K562 (cell line): ENCODE results near the gene COL25A1. TPM values are rescaled to one million over a fixed set of nuclear protein-coding genes. Genes with fewer than 3 reads are reported as not detected.

ENCODE experiments used
- ASH1L ChIP-seq: fragments of 450-650 bp; IDR thresholded peaks from 2 replicates; pipeline ENCODE4 v1.6.1; 2018; ENCODE audit warnings: borderline replicate concordance, mild to moderate bottlenecking, low read depth; ENCODE audit not compliant: partially characterized antibody
- BCLAF1 ChIP-seq, 2 experiments: fragments of 450-650 bp in 1 of 2; IDR thresholded peaks; 2 replicates each; pipeline ENCODE4 v1.6.1; 2011 to 2017; ENCODE audit warnings: low read depth in 2 of 2, antibody characterized with exemption in 1 of 2, borderline replicate concordance in 1 of 2, low read length in 1 of 2, mild to moderate bottlenecking in 1 of 2, mixed read lengths in 1 of 2; ENCODE audit not compliant: control insufficient read depth in 1 of 2
- BRD9 ChIP-seq: fragments of 450-650 bp; IDR thresholded peaks from 2 replicates; pipeline ENCODE4 v1.6.1; 2018; ENCODE audit warnings: low read depth; ENCODE audit not compliant: partially characterized antibody
- EGR1 ChIP-seq: fragments of 450-650 bp; conservative IDR thresholded peaks from 2 replicates; pipeline ENCODE4 v1.6.1; 2017; ENCODE audit warnings: mild to moderate bottlenecking
- FOXK1 ChIP-seq: sonication (generic); formaldehyde crosslinking; IDR thresholded peaks from 2 replicates; pipeline ENCODE4 v1.8.0; 2022; ENCODE audit warnings: missing genetic modification reagents, mild to moderate bottlenecking, borderline replicate concordance
- KDM1A ChIP-seq, 2 experiments: fragments of 450-650 bp; IDR thresholded peaks; 2 replicates each; pipeline ENCODE4 v1.6.1; 2016; ENCODE audit warnings: mild to moderate bottlenecking in 2 of 2
- NCOA1 ChIP-seq: fragments of 450-650 bp; IDR thresholded peaks from 2 replicates; pipeline ENCODE4 v1.6.1; 2016; ENCODE audit warnings: low read depth
- SMAD3 ChIP-seq: fragments of 450-650 bp; formaldehyde crosslinking; conservative IDR thresholded peaks from 2 replicates; pipeline ENCODE4 v1.4.0; 2020; ENCODE audit warnings: mild to moderate bottlenecking
- TAF7 ChIP-seq: fragments of 450-650 bp; IDR thresholded peaks from 2 replicates; pipeline ENCODE4 v1.6.1; 2016; ENCODE audit warnings: missing genetic modification characterization, missing compliant biosample characterization
- THRAP3 ChIP-seq: fragments of 450-650 bp; IDR thresholded peaks from 2 replicates; pipeline ENCODE4 v1.6.1; 2016; ENCODE audit warnings: mild to moderate bottlenecking, inconsistent platforms, borderline replicate concordance
- ZBTB2 ChIP-seq: fragments of 450-650 bp; IDR thresholded peaks from 2 replicates; pipeline ENCODE4 v1.6.1; 2016; ENCODE audit warnings: antibody characterized with exemption
- ZFP30 ChIP-seq: fragments of 250-450 bp; sonication (Bioruptor Pico); IDR thresholded peaks from 2 replicates; pipeline ENCODE4 v1.8.0; 2022; ENCODE audit warnings: moderate library complexity, mild to moderate bottlenecking, inconsistent platforms, borderline replicate concordance
- ZNF133 ChIP-seq: fragments of 250-450 bp; sonication (Bioruptor Pico); IDR thresholded peaks from 2 replicates; pipeline ENCODE4 v1.4.0; 2020; ENCODE audit warnings: mild to moderate bottlenecking
- ZNF134 ChIP-seq: fragments of 250-450 bp; sonication (Bioruptor Pico); conservative IDR thresholded peaks from 2 replicates; pipeline ENCODE4 v1.4.0; 2020
- ZNF175 ChIP-seq: fragments of 200-800 bp; sonication (Bioruptor generic); IDR thresholded peaks from 2 replicates; pipeline ENCODE4 v1.6.1; 2016; ENCODE audit warnings: low read depth, mild to moderate bottlenecking, missing genetic modification characterization, missing compliant biosample characterization
- ZNF232 ChIP-seq: sonication (generic); formaldehyde crosslinking; IDR thresholded peaks from 2 replicates; pipeline ENCODE4 v1.8.0; 2022; ENCODE audit warnings: mild to moderate bottlenecking, missing genetic modification reagents
- ZNF324 ChIP-seq: fragments of 250-450 bp; sonication (Bioruptor Pico); IDR thresholded peaks from 2 replicates; pipeline ENCODE4 v1.4.0; 2020; ENCODE audit warnings: mild to moderate bottlenecking
- ZNF609 ChIP-seq: sonication (generic); formaldehyde crosslinking; IDR thresholded peaks from 2 replicates; pipeline ENCODE4 v1.8.1; 2023; ENCODE audit warnings: missing genetic modification reagents, mild to moderate bottlenecking, borderline replicate concordance
- polyA plus RNA-seq, 8 experiments: library from polyadenylated mRNA; depleted of rRNA in 4 of 8; stranded (reverse) in 5 of 8; unstranded in 3 of 8; fragments of >200 nt; fragmentation: Nextera tagmentation in 2 of 8; fragmentation: Illumina TruSeq in 1 of 8; extraction: Ambion mirVana in 2 of 8; extraction: Trizol in 1 of 8; gene quantifications; 2 replicates each; pipeline versions ENCODE4 v1.2.1 to v1.2.3, GENCODE V29; 2011 to 2014; ENCODE audit warnings: inconsistent platforms in 1 of 8, missing spikeins in 1 of 8
- total RNA-seq, 7 experiments: library from RNA; depleted of rRNA in 6 of 7; stranded (reverse); fragments of >200 nt in 6 of 7; fragmentation: Illumina TruSeq in 2 of 7; extraction: Trizol in 2 of 7; gene quantifications; 2 replicates each; pipeline versions ENCODE4 v1.2.1 to v1.2.3, GENCODE V29; 2011 to 2021; ENCODE audit warnings: low replicate concordance in 1 of 7

The COL25A1 gene
- total and polyA plus RNA-seq, 9 of the 15 experiments (the other 6 are each of a cell fraction or from before 2014, with no cell fraction given) = 0.03 to 0.62 (median 0.27) TPM

- TF ChIP-seq ZFP30 = no peak
- TF ChIP-seq BCLAF1 (IDR thresholded peaks at IDR 0.05; ENCODE audit: borderline replicate concordance in 1 of 2, control insufficient read depth in 1 of 2, low read depth in 2 of 2, low read length in 1 of 2) = no peak
- no peak for TF ChIP-seq SMAD3 (CRISPR knock-in tag)
- no peak for TF ChIP-seq NCOA1
- no peak for TF ChIP-seq ZBTB2
- no peak for TF ChIP-seq ZNF324 (CRISPR knock-in tag)
- TF ChIP-seq TAF7 (tag) = no peak
- no peak for TF ChIP-seq ZNF175 (CRISPR knock-in tag)
- no peak for TF ChIP-seq BRD9
- TF ChIP-seq ZNF134 (CRISPR knock-in tag) = no peak
- peak; percentile 30 to 49; a peak in 3 of 4 replicates for TF ChIP-seq KDM1A (IDR thresholded peaks at IDR 0.05)
- TF ChIP-seq THRAP3 = no peak
- TF ChIP-seq FOXK1 (CRISPR knock-in tag) = no peak
- TF ChIP-seq ASH1L = no peak
- no peak for TF ChIP-seq ZNF232
- TF ChIP-seq ZNF133 (CRISPR knock-in tag) = no peak
- TF ChIP-seq EGR1 = no peak
- TF ChIP-seq ZNF609 (CRISPR knock-in tag) = no peak
Observed at GRCh38 chr4:109027016-109027500, 275.4 kb downstream of the COL25A1 start (continued).
